Stimulated activated CD4-positive, alpha-beta T cell treated with anti-CD3 and anti-CD28 coated beads, Interleukin-4, amount 100 ng/mL, for 4 hours (primary cell): ENCODE data around the gene PRPH.
A peak's percentile ranks its signal among the peaks of the same experiment; 100 is the strongest.
"Not testable (repeated sequence)": the region's sequence is repeated elsewhere in the genome, so short reads cannot be mapped to it uniquely, and the experiment has no call there.

Experiments used
- DNase-seq, 2 experiments: peaks; one replicate each; pipeline ENCODE4 v3.0.0-alpha.2; 2020

Gene PRPH

DNA sequence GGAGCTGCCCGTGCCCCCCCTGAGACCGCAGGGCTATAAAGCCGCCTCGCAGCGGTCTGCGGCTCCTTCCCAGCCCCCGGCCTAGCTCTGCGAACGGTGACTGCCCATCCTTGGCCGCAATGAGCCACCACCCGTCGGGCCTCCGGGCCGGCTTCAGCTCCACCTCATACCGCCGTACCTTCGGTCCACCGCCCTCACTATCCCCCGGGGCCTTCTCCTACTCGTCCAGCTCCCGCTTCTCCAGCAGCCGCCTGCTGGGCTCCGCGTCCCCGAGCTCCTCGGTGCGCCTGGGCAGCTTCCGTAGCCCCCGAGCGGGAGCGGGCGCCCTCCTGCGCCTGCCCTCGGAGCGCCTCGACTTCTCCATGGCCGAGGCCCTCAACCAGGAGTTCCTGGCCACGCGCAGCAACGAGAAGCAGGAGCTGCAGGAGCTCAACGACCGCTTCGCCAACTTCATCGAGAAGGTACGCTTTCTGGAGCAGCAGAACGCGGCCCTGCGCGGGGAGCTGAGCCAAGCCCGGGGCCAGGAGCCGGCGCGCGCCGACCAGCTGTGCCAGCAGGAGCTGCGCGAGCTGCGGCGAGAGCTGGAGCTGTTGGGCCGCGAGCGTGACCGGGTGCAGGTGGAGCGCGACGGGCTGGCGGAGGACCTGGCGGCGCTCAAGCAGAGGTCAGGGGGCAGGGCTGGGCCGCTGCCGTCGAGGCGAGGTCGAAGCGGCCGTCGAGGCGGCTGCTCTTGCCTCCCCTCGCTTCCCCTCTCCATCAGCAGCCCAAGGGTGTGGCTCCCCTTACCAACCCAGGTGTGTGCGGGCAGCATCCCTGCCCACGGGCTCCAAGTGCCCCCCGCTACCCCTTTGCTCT, at the start of gene PRPH:
TSS of gene PRPH (plus strand) at position 66 of the 855 bp plus-strand sequence. CDS start at position 120, 54 bp downstream.
- DNase-seq: no peak

- no peak for DNase-seq
These were observed 43.6 kb upstream of the PRPH start for GRCh38 chr12:49251357-49251756.

DNA sequence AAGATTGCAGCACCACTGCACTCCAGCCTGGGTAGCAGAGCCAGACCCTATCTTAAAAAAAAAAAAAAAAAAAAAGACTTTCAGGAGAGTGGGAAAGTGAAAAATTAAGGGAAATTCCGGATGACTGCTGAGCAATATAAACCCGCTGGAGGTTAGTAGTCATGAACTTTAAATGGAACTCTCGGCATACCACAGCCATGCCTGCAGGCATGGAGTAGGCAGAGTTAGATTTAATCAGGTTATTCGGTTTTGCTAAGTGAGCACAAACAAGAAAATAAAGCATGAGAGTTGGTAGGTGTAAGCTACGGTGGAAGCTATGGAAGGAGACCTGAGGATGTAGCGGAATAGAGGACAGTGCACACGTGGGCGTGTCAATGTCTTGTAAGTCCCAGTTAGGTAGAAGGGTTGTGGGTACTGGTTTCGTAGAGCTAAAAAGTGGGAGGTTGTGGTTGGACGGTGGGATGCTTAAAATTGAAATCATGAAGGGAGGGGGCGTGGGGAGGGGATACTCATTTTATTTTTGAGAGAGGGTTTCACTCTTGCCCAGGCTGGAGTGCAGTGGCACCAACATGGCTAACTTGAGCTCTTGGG, 41.8 kb upstream of the PRPH start:
- DNase-seq: no peak

DNA sequence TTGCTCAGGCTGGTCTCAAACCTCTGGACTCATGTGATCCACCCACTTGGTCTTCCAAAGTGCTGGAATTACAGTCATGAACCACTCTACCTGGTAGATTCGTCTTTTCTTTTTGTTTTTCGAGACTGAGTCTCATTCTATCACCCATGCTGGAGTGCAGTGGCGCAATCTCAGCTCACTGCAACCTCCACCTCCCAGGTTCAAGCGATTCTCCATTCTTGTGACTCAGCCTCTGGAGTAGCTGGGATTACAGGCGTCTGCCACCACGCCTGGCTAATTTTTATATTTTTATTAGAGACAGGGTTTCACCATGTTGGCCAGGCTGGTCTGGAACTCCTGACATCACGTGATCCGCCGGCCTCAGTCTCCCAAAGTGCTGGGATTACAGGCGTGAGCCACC, 39.5 kb upstream of the PRPH start:
- DNase-seq: not testable (repeated sequence)

DNA sequence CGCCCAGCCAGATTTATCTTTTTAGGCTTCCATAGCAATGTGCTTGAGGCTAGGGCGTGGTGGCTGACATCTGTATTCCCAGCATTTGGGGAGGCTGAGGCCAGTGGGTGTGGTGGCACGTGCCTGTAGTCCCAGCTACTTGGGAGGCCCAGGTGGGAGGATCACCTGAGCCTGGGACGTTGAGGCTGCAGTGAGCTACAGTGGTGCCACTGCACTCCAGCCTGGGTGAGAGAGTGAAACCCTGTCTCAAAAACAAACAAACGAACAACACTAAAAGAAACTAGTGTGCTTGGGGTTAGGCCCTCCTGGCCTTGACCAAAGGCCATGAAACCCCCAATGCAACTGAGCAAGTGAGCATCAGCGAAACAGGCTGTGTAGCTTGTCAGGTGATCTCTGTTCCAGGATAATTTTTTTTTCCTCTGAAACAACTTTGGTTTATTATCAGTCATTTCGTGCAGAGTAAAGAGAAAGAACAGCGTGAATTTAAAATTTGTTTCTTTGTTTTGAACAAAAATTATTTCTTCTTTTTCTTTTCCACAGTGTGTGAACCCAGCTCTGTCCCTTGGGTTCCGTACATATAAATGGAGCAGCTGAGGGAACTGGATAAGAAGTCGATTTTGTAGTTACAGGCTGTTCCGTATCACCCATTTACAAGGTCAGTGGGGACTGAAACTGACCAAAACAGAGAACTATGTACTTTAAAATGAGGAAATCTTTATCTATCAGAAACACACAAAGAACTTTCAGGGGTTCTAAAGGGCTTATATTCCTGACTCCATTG, 38.9 kb upstream of the PRPH start:
- no peak for DNase-seq

- DNase-seq: not testable (repeated sequence)
These were observed 37.3 kb upstream of the PRPH start for GRCh38 chr12:49257508-49258184.

DNA sequence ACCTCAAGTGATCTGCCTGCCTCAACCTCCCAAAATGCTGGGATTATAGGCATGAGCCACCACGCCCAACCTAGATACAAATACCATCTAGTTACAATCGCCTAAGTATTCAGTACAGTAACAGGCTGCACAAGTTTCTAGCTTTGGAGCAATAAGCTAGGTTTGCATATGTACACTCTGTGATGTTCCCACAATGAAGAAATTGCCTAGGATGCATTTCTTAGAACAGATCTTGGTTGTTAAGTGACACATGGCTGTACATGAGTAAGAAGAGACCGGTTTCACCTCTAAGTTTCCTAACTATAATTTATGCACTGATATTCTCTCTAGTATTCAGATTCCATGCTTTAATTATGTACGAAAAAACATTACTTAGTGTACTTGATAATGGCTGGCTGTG, 35.5 kb upstream of the PRPH start:
- DNase-seq: no peak

- DNase-seq: no peak
These were observed 34.8 kb upstream of the PRPH start for GRCh38 chr12:49260166-49260565.

- DNase-seq: no peak
These were observed 34.2 kb upstream of the PRPH start for GRCh38 chr12:49260571-49261363.

GRCh38 chr12:49261721-49262120, 33.2 kb upstream of the PRPH start:
- DNase-seq: no peak

GRCh38 chr12:49263400-49263763, 31.6 kb upstream of the PRPH start:
- no peak for DNase-seq

DNA sequence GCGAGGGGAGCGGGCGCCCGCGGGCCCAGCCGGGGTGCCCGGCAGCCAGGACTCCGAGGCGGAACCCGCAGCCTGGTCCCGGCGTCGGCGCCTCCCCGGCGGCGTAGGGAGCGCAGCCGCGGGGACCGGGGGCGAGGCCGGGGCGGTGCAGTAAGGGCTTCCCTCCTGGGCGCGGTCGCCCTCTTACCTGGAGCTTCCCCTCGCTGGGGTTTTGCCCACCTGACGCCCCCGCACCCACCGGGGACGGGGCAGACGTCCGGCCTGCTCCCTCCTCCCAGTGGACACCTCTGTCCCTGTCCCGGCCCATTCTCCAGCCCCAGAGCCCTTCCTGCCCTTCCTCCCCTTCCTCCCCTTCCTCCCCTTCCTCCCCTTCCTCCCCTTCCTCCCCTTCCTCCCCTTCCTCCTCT, 30.5 kb upstream of the PRPH start:
- peak; percentile 32 to 53 for DNase-seq

- DNase-seq: peak; percentile 89 to 91
These were observed 29.8 kb upstream of the PRPH start, which contains the start of gene TUBA1C for GRCh38 chr12:49264873-49265792. Gene TUBA1C (plus strand): TSS chr12:49265082. CDS start chr12:49265182, 100 bp downstream.

GRCh38 chr12:49269191-49269590, 25.8 kb upstream of the PRPH start:
- DNase-seq: not testable (repeated sequence)

- no peak for DNase-seq
These were observed 21.9 kb upstream of the PRPH start for GRCh38 chr12:49272790-49273725.

DNA sequence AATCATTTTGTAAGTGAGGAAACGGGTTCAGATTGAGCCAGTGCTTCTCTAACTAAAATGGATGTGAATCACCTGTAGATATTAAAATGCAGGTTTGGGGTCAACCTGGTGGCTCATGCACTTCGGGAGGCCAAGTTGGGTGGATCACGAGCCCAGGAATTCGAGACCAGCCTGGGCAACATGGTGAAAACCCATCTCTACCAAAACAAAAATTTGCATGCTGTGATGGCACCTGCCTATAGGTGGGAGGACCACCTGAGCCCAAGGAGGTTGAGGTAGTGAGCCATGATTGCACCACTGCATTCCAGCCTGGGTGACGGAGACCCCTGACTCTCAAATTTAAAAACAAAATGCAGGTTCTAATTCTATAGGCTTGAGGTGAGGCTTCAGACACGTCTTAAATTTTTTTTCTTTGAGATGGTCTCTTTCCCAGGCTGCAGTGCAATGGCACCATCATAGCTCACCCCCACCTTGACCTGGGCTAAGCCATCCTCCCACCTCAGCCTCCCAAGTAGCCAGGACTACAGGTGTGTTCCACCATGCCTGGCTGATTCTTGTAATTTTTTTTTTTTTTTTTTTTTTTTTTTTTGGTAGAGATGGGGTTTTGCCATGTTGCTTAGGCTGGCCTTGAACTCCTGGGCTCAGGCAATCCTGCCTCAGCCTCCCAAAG, 21.1 kb upstream of the PRPH start:
- DNase-seq: no peak

- DNase-seq: no peak
These were observed 20.4 kb upstream of the PRPH start for GRCh38 chr12:49274396-49275069.
